Left kidney (tissue), 2 donors: ENCODE measurements around the gene NUAK2. TPM values are rescaled to one million over a fixed set of nuclear protein-coding genes. Genes with fewer than 3 reads are reported as not detected.

ENCODE experiments used
- DNase-seq: peaks from one replicate; pipeline ENCODE4 v3.0.0-alpha.2; 2013
- polyA plus RNA-seq: library from polyadenylated mRNA; unstranded; fragments of 120-200 nt; gene quantifications from one replicate; pipeline ENCODE4 v1.2.1, GENCODE V29; 2013; ENCODE audit not compliant: insufficient read length

Gene NUAK2
- polyA plus RNA-seq, 1 donor, result 9.3 TPM

GRCh38 chr1:205319081-205320018, 2.2 kb downstream of the NUAK2 start:
- DNase-seq, result no peak

- no peak for DNase-seq
Observed at GRCh38 chr1:205318231-205318991, 3.1 kb downstream of the NUAK2 start.

DNA sequence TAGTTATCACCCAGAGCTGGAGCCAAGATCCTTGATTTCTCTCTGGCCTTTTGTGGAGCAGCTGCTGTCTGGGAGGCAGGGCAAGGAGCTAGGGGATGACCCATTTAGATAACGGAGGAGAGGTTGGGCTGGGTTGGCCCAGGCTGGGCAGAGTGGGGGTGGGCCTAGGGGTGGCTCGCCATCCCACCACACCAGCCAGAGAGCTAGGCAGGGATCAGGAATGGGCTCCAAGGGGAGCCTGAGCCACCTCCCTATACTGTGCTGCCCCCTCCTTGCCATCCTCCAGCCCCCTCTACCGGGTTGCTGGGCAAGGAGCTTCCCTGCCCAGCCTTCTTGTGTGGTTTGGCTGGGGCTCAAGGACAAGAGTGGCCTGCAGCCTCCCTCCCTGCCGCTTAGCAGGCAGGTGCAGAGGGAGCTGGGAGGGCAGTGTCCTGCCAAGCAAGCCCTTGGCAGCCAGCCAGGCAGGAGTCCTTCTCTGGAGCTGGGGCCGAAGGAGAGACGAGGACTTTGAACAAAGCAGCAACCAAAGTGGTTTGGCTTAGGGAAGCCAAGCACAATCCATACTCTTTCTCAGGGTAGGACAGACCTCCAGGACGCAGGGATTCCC, 4.1 kb downstream of the NUAK2 start:
- no peak for DNase-seq

- DNase-seq, result no peak
Observed at GRCh38 chr1:205316161-205316566, 5.4 kb downstream of the NUAK2 start.

DNA sequence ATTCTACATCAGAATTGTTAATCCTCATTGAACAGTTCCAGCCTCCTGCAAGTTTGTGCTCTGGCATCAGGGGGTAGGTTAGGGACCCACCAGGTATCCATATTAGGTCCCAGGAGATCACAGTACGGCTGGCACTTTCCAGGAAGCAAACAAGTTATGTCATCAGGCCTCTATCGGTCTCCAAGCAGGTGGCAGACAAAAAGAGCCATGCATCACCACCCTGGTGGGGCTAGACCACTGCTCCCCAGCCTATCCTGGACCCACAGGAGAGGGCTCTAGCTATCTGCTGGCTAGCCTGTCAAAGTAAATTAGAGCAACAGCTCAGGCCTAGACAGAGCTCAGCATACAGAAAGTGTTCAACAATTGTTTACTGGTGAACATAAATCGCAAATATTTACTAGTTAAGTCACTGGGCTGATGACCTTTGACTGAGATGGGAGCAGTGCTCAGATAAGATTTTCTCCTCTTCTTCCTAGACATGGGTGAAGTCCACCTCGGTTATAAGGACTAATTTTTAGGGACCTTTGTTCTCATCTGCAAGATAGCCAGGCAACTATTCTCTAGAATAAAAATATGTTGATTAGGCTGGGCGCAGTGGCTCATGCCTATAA, 6.4 kb downstream of the NUAK2 start:
- DNase-seq, result no peak

DNA sequence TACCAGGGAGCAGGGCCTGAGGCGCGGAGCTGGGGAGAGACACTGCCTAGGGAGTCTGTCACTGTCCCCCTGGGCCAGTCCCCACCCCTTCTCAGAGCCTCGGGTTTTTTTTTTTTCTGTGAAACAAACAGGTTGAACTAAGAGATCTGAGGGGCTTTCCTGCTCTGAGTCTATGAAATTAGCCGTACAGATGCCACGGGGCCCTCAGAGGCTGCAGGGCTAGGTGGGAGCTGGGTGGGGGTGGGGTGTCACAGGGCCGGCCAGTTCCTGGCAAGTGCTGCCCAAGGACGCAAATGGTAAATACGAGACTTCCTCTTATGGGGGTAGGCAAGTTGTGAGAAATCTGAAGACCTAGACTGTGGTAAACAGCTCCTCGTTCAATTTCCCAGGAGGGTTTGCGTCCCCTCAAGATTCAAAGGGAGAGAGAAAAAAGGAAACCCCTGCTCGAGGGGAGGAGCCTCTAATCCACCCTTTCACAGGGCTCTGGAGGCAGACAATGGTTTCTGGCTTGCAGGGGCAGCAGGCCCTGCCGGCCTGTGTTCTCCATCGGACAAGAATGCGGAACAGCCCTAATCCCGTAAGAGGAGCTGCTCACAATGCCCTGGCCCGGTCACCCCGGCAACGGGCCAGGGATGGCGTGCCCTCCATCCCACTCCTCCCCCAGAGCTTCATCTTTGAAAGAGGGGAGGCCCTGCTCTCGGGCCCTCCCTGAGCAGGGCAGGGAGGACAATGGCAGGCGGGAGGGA, 7.8 kb downstream of the NUAK2 start:
- DNase-seq, result peak; percentile 63

DNA sequence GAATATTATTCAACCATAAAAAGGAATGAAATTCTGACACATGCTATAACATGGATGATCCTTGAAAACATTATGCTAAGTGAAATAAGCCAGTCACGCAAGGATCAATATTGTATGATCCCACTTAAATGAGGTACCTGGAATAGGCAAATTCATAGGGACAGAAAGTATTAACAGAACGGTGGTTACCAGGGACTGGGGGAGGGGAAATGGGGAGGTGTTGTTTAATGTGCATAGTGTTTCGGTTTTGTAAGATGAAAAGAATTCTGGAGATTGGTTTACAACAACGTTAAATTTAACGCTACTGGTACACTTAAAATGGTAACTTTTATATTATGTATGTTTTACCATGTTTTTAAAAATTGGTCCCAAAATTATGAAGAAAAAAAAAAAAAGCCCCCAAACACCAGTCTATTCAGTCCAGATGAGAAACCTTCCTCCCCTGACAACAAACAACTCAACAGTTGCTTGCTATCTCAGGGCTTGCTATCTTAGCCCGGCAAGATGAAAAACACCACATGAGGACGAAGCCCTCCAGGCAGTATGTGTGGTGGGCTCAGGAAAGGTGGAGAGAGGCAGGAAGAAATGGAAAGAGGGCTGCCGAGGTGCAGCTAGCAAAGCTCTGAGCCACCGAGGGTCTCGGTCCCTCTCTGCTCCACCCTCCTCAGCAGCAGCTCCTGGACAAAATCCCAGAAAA, 8.5 kb downstream of the NUAK2 start:
- no peak for DNase-seq

GRCh38 chr1:205310976-205311704, 10.4 kb downstream of the NUAK2 start:
- DNase-seq, result no peak

- no peak for DNase-seq
Observed at GRCh38 chr1:205309741-205310140, 11.8 kb downstream of the NUAK2 start.

GRCh38 chr1:205306929-205307566, 14.5 kb downstream of the NUAK2 start:
- DNase-seq, result no peak

DNA sequence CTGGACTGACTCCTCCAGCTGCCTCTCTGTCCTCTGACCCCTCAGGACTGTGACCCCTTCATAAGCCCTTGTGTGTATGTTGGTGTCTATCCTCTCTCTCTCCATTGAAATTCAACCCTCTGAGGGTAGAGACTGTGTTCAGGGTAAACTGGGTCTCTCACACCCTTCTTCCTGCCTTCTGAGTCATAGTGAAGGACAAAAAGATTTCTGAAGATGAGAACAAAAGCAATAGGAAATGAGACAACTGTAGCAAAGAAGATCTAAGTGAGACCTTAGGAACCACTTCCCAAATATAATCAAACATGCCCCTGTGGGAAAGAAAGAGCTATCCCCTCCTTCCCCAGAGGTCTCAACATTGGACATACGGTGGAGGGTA, 16.9 kb downstream of the NUAK2 start:
- DNase-seq, result no peak

DNA sequence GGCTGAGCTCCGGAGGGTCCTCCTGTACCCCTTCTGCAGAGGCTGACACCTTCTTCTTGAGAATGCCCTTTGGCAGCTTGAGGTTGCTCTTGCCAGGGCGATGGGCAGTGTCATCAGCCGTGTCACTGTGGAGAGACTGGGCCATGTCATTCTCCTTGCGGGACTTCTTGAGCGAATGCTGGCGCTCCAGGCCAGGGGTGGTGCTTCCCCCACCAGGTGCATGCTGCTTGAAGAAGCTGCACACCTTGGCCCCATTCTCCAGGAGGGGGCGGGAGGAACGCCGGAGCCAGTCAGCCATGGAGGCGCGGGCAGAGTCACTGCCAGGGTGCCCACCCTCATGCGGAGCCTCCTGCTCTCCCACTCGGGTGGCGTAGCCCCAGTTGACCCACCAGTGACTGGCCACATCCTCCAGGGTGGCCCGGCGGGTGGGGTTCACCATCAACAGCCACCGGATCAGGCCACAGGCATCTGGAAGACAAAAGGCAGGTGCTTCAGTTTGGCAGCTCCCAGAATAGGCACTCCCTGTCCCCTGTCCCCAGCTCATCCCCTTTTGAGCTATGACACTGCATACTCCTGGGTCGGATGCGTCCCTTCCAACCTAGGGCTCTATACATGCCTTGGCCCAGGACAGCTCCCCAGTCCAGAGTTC, 17.4 kb downstream of the NUAK2 start:
- DNase-seq, result no peak

- DNase-seq, result no peak
Observed at GRCh38 chr1:205303247-205303888, 18.2 kb downstream of the NUAK2 start.

DNA sequence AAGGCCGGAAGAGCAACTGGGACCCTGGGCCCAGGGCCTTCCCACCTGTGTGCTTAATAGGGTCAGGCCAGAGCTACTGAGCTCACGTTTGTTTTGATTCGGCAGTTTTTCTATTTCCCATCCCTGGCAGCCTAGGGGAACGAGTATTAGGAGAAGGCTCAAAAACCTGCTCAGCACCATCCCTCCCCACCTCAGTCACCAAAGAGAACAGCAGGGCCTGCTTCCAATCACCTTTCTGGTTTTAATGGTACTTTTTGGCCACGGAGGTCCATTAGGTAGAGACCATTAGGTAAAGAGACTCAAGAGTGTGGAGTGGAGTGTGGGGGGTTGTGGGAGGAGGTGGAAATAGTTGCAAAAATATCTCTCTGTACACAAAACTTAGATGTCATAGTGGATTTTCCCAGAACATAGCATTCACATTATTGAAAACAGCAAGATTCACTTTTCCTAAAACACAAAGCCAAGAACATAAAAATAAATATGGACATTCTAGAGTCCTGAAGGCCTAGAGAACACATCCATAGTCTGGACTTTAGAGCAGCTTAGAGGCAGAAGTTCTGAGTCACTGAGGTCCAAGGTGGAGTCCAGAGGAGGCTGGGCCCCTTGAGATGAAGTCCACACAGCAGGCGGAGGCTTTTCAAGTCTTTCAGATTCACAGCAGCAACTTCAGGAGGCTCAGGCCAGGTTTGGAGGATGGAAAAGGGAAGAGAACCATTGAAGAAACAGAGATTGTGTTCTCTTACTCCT, 19.5 kb downstream of the NUAK2 start:
- no peak for DNase-seq

GRCh38 chr1:205301205-205301821, 20.2 kb downstream of the NUAK2 start:
- peak; percentile 93 for DNase-seq

DNA sequence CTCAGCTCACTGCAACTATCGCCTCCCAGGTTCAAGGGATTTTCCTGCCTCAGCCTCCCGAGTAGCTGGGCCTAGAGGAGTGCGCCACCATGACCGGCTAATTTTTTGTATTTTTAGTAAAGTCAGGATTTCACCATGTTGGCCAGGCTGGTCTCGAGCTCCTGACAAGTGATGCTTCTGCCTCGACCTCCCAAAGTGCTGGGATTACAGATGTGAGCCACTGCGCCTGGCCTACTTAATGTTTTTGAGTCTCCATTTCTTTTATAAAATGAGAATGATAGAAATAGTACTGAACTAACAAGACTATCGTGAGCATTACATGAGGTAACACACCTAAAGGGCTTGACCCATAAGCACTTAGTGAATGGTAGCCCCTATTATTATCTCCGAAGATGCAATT, 21.4 kb downstream of the NUAK2 start:
- DNase-seq, result no peak

DNA sequence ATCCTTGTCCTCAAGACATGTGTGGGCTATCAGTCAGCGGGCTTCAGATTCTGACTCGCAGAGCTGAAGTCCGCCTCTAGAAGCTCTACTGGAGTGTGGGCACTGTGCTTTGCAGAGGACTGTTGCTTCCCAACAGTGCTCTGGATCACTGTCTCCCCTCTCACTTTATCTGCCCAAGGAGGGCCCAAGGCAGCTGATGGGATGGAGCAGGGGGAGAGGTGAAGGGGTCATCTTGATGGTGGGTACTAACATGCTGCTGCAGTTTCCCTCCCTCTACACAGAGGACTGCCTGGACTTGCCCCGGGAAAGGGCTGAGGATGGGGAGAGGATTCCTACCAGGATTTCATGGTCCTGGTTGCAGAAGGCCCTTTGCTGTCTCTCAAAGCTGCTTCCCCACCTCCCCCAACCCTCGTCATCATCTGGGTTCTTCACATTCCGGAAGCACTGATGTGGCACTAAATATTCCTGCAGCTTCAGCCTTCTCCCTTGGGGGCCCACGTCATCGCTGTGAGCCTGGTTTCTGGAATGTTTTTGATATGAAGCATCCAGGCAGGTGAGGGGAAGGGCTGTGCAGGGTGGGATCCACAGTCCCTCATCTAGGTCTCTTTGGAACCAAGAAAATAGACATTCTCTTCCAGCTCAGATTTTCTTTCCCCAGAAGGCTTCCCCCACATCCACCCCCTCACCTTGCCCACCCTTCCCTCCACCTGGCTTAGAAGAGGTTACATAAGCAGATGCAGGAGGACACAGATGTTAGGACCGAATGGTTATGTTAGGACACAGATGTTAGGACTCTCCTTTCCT, 23.2 kb downstream of the NUAK2 start:
- peak; percentile 88 for DNase-seq
